K562 (cell line): ENCODE measurements around the gene ESR2. TPM values are rescaled to one million over a fixed set of nuclear protein-coding genes. Genes with fewer than 3 reads are reported as not detected.

Experiments used
- GATAD2B ChIP-seq: fragments of 450-650 bp; IDR thresholded peaks from 2 replicates; pipeline ENCODE4 v1.6.1; 2017; ENCODE audit warnings: mild to moderate bottlenecking, borderline replicate concordance
- KDM4B ChIP-seq, 2 experiments: fragments of 450-650 bp in 1 of 2; sonication (generic) in 1 of 2; IDR thresholded peaks; 2 replicates each; pipeline ENCODE4 v1.6.1; 2016 to 2017; ENCODE audit warnings: borderline replicate concordance in 2 of 2, antibody characterized with exemption in 1 of 2, low read depth in 1 of 2, mild to moderate bottlenecking in 1 of 2
- MTA1 ChIP-seq: fragments of 450-650 bp; IDR thresholded peaks from 2 replicates; pipeline ENCODE4 v1.6.1; 2017; ENCODE audit warnings: borderline replicate concordance
- OTX1 ChIP-seq: fragments of 450-650 bp; formaldehyde crosslinking; IDR thresholded peaks from 2 replicates; pipeline ENCODE4 v1.4.0; 2022; ENCODE audit warnings: mild to moderate bottlenecking
- PCBP2 ChIP-seq: fragments of 200-400 bp; formaldehyde crosslinking; IDR thresholded peaks from 2 replicates; pipeline ENCODE4 v1.6.1; 2018; ENCODE audit warnings: low read length, low read depth, mild to moderate bottlenecking, moderate library complexity; ENCODE audit not compliant: poor library complexity, severe bottlenecking
- RBM14 ChIP-seq: fragments of 200-400 bp; formaldehyde crosslinking; IDR thresholded peaks from 2 replicates; pipeline ENCODE4 v1.6.1; 2018; ENCODE audit warnings: low read depth, mild to moderate bottlenecking, low read length, moderate library complexity, borderline replicate concordance; ENCODE audit not compliant: insufficient read depth
- SIRT6 ChIP-seq: IDR thresholded peaks from one replicate; pipeline ENCODE4 v1.6.1; 2012; ENCODE audit warnings: low read depth, mild to moderate bottlenecking, control low read depth, inconsistent platforms, low read length, moderate library complexity
- SMARCA4 ChIP-seq: fragments of 450-650 bp; IDR thresholded peaks from 2 replicates; pipeline ENCODE4 v1.6.1; 2016
- TGIF2 ChIP-seq: sonication (generic); formaldehyde crosslinking; IDR thresholded peaks from 2 replicates; pipeline ENCODE4 v1.8.1; 2022; ENCODE audit warnings: mild to moderate bottlenecking, missing genetic modification reagents, moderate library complexity
- ZFP30 ChIP-seq: fragments of 250-450 bp; sonication (Bioruptor Pico); IDR thresholded peaks from 2 replicates; pipeline ENCODE4 v1.8.0; 2022; ENCODE audit warnings: moderate library complexity, mild to moderate bottlenecking, inconsistent platforms, borderline replicate concordance
- polyA plus RNA-seq, 8 experiments: library from polyadenylated mRNA; depleted of rRNA in 4 of 8; stranded (reverse) in 5 of 8; unstranded in 3 of 8; fragments of >200 nt; fragmentation: Nextera tagmentation in 2 of 8; fragmentation: Illumina TruSeq in 1 of 8; extraction: Ambion mirVana in 2 of 8; extraction: Trizol in 1 of 8; gene quantifications; 2 replicates each; pipeline versions ENCODE4 v1.2.1 to v1.2.3, GENCODE V29; 2011 to 2014; ENCODE audit warnings: inconsistent platforms in 1 of 8, missing spikeins in 1 of 8
- total RNA-seq, 7 experiments: library from RNA; depleted of rRNA in 6 of 7; stranded (reverse); fragments of >200 nt in 6 of 7; fragmentation: Illumina TruSeq in 2 of 7; extraction: Trizol in 2 of 7; gene quantifications; 2 replicates each; pipeline versions ENCODE4 v1.2.1 to v1.2.3, GENCODE V29; 2011 to 2021; ENCODE audit warnings: low replicate concordance in 1 of 7
- TF ChIP-seq, protein P1 (sequence below): fragments of 250-450 bp; sonication (Bioruptor Pico); IDR thresholded peaks from 2 replicates; pipeline ENCODE4 v1.9.0; 2021; ENCODE audit warnings: mild to moderate bottlenecking, inconsistent platforms
- TF ChIP-seq, protein P2 (sequence below): sonication (generic); formaldehyde crosslinking; IDR thresholded peaks from 2 replicates; pipeline ENCODE4 v1.8.0; 2022; ENCODE audit warnings: missing genetic modification reagents, mild to moderate bottlenecking, moderate library complexity, borderline replicate concordance
- TF ChIP-seq, protein P3 (sequence below), 3 experiments: fragments of 200-800 bp in 1 of 3; fragments of 250-450 bp in 1 of 3; fragments of 450-650 bp in 1 of 3; sonication (Bioruptor Pico) in 1 of 3; sonication (Bioruptor generic) in 1 of 3; formaldehyde crosslinking in 1 of 3; IDR thresholded peaks; 2 replicates each; pipeline versions ENCODE4 v1.6.1 to v1.8.0; 2016 to 2022; ENCODE audit warnings: mild to moderate bottlenecking in 2 of 3, missing genetic modification characterization in 2 of 3, missing compliant biosample characterization in 1 of 3, moderate library complexity in 1 of 3
- TF ChIP-seq, protein P4 (sequence below): fragments of 250-450 bp; sonication (Bioruptor Pico); IDR thresholded peaks from 2 replicates; pipeline ENCODE4 v1.8.0; 2021; ENCODE audit warnings: mild to moderate bottlenecking, moderate library complexity
- TF ChIP-seq, protein P5 (sequence below): fragments of 250-450 bp; sonication (Bioruptor Pico); IDR thresholded peaks from 2 replicates; pipeline ENCODE4 v1.8.0; 2021; ENCODE audit warnings: moderate library complexity, mild to moderate bottlenecking, inconsistent platforms
- TF ChIP-seq, protein P6 (sequence below), 2 experiments: fragments of 450-650 bp; IDR thresholded peaks; 2 replicates each; pipeline ENCODE4 v1.6.1; 2016

Gene ESR2
- total and polyA plus RNA-seq, 9 of the 15 experiments (the other 6 are each of a cell fraction or from before 2014, with no cell fraction given), result 0.07 to 3.8 (median 2.0) TPM

DNA sequence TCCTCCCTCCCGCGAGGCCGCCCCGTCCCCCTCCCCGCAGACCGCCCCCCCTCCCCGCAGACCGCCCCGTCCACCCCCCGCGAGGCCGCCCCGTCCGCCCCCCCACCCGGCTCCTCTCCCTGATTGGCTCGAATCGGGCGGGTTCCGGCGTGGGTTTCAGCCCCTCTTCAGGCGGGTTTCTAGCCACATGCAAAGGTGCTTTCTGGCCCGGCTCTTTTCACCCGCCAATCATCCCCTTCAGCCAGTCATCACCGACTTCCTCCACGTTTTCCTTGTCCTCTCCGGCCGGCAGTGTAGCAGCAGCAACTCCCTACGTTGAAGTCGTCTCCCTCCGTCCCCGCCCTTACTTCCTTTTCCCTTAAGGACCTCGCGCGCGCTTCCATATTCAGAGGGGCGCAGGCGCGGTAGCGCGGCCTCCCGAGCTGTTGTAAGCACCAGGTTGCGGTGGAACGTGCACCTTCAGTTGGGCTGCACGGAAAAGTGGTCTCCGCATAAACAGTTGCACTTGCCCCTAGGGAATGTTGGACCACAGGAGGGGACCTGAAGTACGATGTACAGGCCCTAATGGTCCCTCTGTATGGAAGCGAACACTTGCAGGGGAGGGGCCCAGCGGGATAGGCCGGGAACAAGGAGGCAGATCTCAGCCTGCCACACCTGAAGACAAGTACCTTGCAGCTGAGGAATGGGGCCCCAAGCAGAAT, 44.6 kb upstream of the ESR2 start (continued):
- TF ChIP-seq, protein P1, sequence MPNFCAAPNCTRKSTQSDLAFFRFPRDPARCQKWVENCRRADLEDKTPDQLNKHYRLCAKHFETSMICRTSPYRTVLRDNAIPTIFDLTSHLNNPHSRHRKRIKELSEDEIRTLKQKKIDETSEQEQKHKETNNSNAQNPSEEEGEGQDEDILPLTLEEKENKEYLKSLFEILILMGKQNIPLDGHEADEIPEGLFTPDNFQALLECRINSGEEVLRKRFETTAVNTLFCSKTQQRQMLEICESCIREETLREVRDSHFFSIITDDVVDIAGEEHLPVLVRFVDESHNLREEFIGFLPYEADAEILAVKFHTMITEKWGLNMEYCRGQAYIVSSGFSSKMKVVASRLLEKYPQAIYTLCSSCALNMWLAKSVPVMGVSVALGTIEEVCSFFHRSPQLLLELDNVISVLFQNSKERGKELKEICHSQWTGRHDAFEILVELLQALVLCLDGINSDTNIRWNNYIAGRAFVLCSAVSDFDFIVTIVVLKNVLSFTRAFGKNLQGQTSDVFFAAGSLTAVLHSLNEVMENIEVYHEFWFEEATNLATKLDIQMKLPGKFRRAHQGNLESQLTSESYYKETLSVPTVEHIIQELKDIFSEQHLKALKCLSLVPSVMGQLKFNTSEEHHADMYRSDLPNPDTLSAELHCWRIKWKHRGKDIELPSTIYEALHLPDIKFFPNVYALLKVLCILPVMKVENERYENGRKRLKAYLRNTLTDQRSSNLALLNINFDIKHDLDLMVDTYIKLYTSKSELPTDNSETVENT, result no peak
- TF ChIP-seq, protein P2, sequence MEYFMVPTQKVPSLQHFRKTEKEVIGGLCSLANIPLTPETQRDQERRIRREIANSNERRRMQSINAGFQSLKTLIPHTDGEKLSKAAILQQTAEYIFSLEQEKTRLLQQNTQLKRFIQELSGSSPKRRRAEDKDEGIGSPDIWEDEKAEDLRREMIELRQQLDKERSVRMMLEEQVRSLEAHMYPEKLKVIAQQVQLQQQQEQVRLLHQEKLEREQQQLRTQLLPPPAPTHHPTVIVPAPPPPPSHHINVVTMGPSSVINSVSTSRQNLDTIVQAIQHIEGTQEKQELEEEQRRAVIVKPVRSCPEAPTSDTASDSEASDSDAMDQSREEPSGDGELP (CRISPR knock-in tag), result no peak; the same call in 1 of the 2 replicates
- TF ChIP-seq RBM14, result no peak
- TF ChIP-seq SIRT6, result no peak
- TF ChIP-seq ZFP30 (CRISPR knock-in tag), result no peak
- TF ChIP-seq, protein P3, sequence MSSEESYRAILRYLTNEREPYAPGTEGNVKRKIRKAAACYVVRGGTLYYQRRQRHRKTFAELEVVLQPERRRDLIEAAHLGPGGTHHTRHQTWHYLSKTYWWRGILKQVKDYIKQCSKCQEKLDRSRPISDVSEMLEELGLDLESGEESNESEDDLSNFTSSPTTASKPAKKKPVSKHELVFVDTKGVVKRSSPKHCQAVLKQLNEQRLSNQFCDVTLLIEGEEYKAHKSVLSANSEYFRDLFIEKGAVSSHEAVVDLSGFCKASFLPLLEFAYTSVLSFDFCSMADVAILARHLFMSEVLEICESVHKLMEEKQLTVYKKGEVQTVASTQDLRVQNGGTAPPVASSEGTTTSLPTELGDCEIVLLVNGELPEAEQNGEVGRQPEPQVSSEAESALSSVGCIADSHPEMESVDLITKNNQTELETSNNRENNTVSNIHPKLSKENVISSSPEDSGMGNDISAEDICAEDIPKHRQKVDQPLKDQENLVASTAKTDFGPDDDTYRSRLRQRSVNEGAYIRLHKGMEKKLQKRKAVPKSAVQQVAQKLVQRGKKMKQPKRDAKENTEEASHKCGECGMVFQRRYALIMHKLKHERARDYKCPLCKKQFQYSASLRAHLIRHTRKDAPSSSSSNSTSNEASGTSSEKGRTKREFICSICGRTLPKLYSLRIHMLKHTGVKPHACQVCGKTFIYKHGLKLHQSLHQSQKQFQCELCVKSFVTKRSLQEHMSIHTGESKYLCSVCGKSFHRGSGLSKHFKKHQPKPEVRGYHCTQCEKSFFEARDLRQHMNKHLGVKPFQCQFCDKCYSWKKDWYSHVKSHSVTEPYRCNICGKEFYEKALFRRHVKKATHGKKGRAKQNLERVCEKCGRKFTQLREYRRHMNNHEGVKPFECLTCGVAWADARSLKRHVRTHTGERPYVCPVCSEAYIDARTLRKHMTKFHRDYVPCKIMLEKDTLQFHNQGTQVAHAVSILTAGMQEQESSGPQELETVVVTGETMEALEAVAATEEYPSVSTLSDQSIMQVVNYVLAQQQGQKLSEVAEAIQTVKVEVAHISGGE (CRISPR knock-in tag; IDR thresholded peaks at IDR 0.05), result peak in 1 of 3 experiments; percentile 78; a peak in 3 of 6 replicates
- TF ChIP-seq PCBP2, result no peak
- TF ChIP-seq, protein P4, sequence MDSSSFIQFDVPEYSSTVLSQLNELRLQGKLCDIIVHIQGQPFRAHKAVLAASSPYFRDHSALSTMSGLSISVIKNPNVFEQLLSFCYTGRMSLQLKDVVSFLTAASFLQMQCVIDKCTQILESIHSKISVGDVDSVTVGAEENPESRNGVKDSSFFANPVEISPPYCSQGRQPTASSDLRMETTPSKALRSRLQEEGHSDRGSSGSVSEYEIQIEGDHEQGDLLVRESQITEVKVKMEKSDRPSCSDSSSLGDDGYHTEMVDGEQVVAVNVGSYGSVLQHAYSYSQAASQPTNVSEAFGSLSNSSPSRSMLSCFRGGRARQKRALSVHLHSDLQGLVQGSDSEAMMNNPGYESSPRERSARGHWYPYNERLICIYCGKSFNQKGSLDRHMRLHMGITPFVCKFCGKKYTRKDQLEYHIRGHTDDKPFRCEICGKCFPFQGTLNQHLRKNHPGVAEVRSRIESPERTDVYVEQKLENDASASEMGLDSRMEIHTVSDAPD (CRISPR knock-in tag), result no peak
- TF ChIP-seq MTA1, result no peak
- TF ChIP-seq KDM4B (IDR thresholded peaks at IDR 0.05; ENCODE audit: borderline replicate concordance in 2 of 2, low read depth in 1 of 2), result peak in 1 of 2 experiments; percentile 45; a peak in 1 of 4 replicates
- no peak for TF ChIP-seq TGIF2
- TF ChIP-seq GATAD2B, result no peak
- TF ChIP-seq, protein P5, sequence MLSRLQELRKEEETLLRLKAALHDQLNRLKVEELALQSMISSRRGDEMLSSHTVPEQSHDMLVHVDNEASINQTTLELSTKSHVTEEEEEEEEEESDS (CRISPR knock-in tag), result no peak
- TF ChIP-seq, protein P6, sequence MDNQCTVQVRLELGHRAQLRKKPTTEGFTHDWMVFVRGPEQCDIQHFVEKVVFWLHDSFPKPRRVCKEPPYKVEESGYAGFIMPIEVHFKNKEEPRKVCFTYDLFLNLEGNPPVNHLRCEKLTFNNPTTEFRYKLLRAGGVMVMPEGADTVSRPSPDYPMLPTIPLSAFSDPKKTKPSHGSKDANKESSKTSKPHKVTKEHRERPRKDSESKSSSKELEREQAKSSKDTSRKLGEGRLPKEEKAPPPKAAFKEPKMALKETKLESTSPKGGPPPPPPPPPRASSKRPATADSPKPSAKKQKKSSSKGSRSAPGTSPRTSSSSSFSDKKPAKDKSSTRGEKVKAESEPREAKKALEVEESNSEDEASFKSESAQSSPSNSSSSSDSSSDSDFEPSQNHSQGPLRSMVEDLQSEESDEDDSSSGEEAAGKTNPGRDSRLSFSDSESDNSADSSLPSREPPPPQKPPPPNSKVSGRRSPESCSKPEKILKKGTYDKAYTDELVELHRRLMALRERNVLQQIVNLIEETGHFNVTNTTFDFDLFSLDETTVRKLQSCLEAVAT (IDR thresholded peaks at IDR 0.05), result no peak
- TF ChIP-seq SMARCA4, result no peak
- TF ChIP-seq OTX1, result no peak
